K562 (cell line): ENCODE data around the gene OSM. TPM values are rescaled to one million over a fixed set of nuclear protein-coding genes. Genes with fewer than 3 reads are reported as not detected.

ENCODE experiments used
- ATAC-seq: fragments of 200-7000 bp; cut with Tn5 transposase; 3 replicates; pipeline ENCODE4 v1.9.1; 2020; ENCODE audit warnings: moderate library complexity
- BruUV-seq: library from RNA; stranded (reverse); fragments of 400-500 nt; replicated peaks from 2 replicates; lab custom pipeline; 2021; lab: Mats Ljungman, UMichigan
- CTCF ChIA-PET: fragments of 300-600 bp; formaldehyde crosslinking; extraction: SDS; loops from one replicate; lab custom pipeline; 2021; ENCODE audit warnings: low intra/inter-chr PET ratio; lab: Yijun Ruan, JAX
- POLR2A ChIA-PET: fragments of 300-600, 350-650 bp; sonication (Branson Sonifier 250); formaldehyde crosslinking; extraction: SDS; loops from one replicate; lab custom pipeline; 2021; ENCODE audit warnings: antibody characterized with exemption, inconsistent platforms; lab: Yijun Ruan, JAX
- DNase-seq, 4 experiments: peaks; one replicate each; pipeline versions ENCODE4 v3.0.0 to v3.0.0-alpha.2; 2011 to 2018; ENCODE audit warnings: low spot score in 3 of 4, mixed read lengths in 3 of 4; ENCODE audit errors: extremely low read depth in 1 of 4
- FAIRE-seq: peaks from 2 replicates; lab custom pipeline; 2011; peaks lifted over from hg19 to GRCh38; lab: Jason Lieb, UNC
- H2AFZ ChIP-seq: 2 replicates; pipeline ENCODE4 v1.6.0; 2011; ENCODE audit warnings: low read depth, low read length, control low read depth, inconsistent platforms
- H3K27ac ChIP-seq: fragments of 200-600 bp; 3 replicates; pipeline ENCODE4 v1.8.0; 2011; ENCODE audit warnings: low read depth, mild to moderate bottlenecking, control low read depth, inconsistent platforms, low read length, moderate library complexity, mixed read lengths; ENCODE audit errors: extremely low read depth
- H3K27me3 ChIP-seq, 2 experiments: fragments of 300-600 bp in 1 of 2; 2 replicates in 1 of 2; 3 replicates in 1 of 2; pipeline versions ENCODE4 v1.6.0 to v1.8.0; 2011; ENCODE audit warnings: inconsistent platforms in 2 of 2, low read length in 2 of 2, mild to moderate bottlenecking in 1 of 2, mixed read lengths in 1 of 2, moderate library complexity in 1 of 2; ENCODE audit not compliant: control insufficient read depth in 2 of 2, insufficient read depth in 2 of 2
- H3K36me3 ChIP-seq: fragments of 300-600 bp; 3 replicates; pipeline ENCODE4 v1.8.0; 2011; ENCODE audit warnings: mild to moderate bottlenecking, low read length, inconsistent platforms; ENCODE audit not compliant: control insufficient read depth, insufficient read depth
- H3K4me1 ChIP-seq, 2 experiments: fragments of 200-600 bp in 1 of 2; replicated peaks in 1 of 2; 2 replicates in 1 of 2; 3 replicates in 1 of 2; pipeline versions ENCODE4 v1.5.1 to v1.8.0; 2011; ENCODE audit warnings: inconsistent platforms in 2 of 2, low read length in 2 of 2, mild to moderate bottlenecking in 1 of 2, mixed read lengths in 1 of 2, moderate library complexity in 1 of 2; ENCODE audit not compliant: control insufficient read depth in 2 of 2, insufficient read depth in 2 of 2
- H3K4me2 ChIP-seq: 2 replicates; pipeline ENCODE4 v1.6.1; 2011; ENCODE audit warnings: low read length, control low read depth, inconsistent platforms, mixed read lengths; ENCODE audit not compliant: insufficient read depth
- H3K4me3 ChIP-seq: fragments of 200-600 bp; sonication (generic), shearing (Covaris generic); 2 replicates; pipeline ENCODE4 v1.5.1; 2016; ENCODE audit warnings: control low read depth, inconsistent platforms
- H3K79me2 ChIP-seq: fragments of 200-600 bp; 3 replicates; pipeline ENCODE4 v1.8.0; 2011; ENCODE audit warnings: low read length, inconsistent platforms; ENCODE audit not compliant: control insufficient read depth, insufficient read depth
- H3K9ac ChIP-seq, 2 experiments: 2 replicates each; pipeline versions ENCODE4 v1.6.0 to v1.6.1; 2011; ENCODE audit warnings: low read depth in 2 of 2, low read length in 2 of 2, control low read depth in 1 of 2, inconsistent platforms in 1 of 2, mild to moderate bottlenecking in 1 of 2, mixed read lengths in 1 of 2; ENCODE audit not compliant: insufficient read depth in 1 of 2
- H3K9me1 ChIP-seq: one replicate; pipeline ENCODE4 v1.6.0; 2011; ENCODE audit warnings: inconsistent platforms, mild to moderate bottlenecking, low read length, moderate library complexity; ENCODE audit not compliant: control insufficient read depth, insufficient read depth
- H3K9me3 ChIP-seq: replicated peaks from 2 replicates; pipeline ENCODE4 v1.5.1; 2011; ENCODE audit warnings: low read depth, low read length, inconsistent platforms; ENCODE audit not compliant: control insufficient read depth, insufficient read depth
- H4K20me1 ChIP-seq: replicated peaks from 2 replicates; pipeline ENCODE4 v1.6.1; 2011; ENCODE audit warnings: low read length, inconsistent platforms, mixed read lengths; ENCODE audit not compliant: control insufficient read depth, insufficient read depth
- ARID2 ChIP-seq: fragments of 450-650 bp; IDR thresholded peaks from 2 replicates; pipeline ENCODE4 v1.6.1; 2017; ENCODE audit warnings: antibody characterized with exemption, mild to moderate bottlenecking
- HNRNPK ChIP-seq: fragments of 200-400 bp; formaldehyde crosslinking; IDR thresholded peaks from one replicate; pipeline ENCODE4 v1.6.1; 2018; ENCODE audit warnings: mild to moderate bottlenecking, low read depth, low read length; ENCODE audit not compliant: poor library complexity, severe bottlenecking
- MTA2 ChIP-seq: fragments of 450-650 bp; IDR thresholded peaks from 2 replicates; pipeline ENCODE4 v1.6.1; 2016; ENCODE audit warnings: low read depth
- POLR2A ChIP-seq: fragments of 450-650 bp; conservative IDR thresholded peaks from 2 replicates; pipeline ENCODE4 v1.6.1; 2016
- TOE1 ChIP-seq, 2 experiments: fragments of 450-650 bp in 1 of 2; sonication (generic) in 1 of 2; formaldehyde crosslinking in 1 of 2; IDR thresholded peaks; 2 replicates each; pipeline versions ENCODE4 v1.7.1 to v1.8.0; 2016 to 2022; ENCODE audit warnings: borderline replicate concordance in 2 of 2, mild to moderate bottlenecking in 2 of 2, antibody characterized with exemption in 1 of 2, inconsistent platforms in 1 of 2, low read depth in 1 of 2, missing genetic modification reagents in 1 of 2, moderate library complexity in 1 of 2
- WGBS: fragments of 100-300 bp; shearing (Covaris generic); methylation state at CpG from one replicate; pipeline ENCODE4 v1.1.6; 2016; ENCODE audit warnings: low coverage, mixed read lengths; ENCODE audit not compliant: insufficient coverage; ENCODE audit errors: missing lambda C conversion rate; 5-methylcytosine and 5-hydroxymethylcytosine counted together
- in situ Hi-C: fragments of 300-500 bp; cut with MboI; formaldehyde crosslinking; loops from 4 replicates; pipeline ENCODE4 v1.15.0; 2018; ENCODE audit warnings: inconsistent platforms, mixed read lengths
- intact Hi-C: fragments of 100-400 bp; cut with micrococcal nuclease; formaldehyde crosslinking; loops from 2 replicates; pipeline ENCODE4 v1.14.2; 2022
- polyA plus RNA-seq, 8 experiments: library from polyadenylated mRNA; depleted of rRNA in 4 of 8; stranded (reverse) in 5 of 8; unstranded in 3 of 8; fragments of >200 nt; fragmentation: Nextera tagmentation in 2 of 8; fragmentation: Illumina TruSeq in 1 of 8; extraction: Ambion mirVana in 2 of 8; extraction: Trizol in 1 of 8; gene quantifications; 2 replicates each; pipeline versions ENCODE4 v1.2.1 to v1.2.3, GENCODE V29; 2011 to 2014; ENCODE audit warnings: inconsistent platforms in 1 of 8, missing spikeins in 1 of 8
- total RNA-seq, 7 experiments: library from RNA; depleted of rRNA in 6 of 7; stranded (reverse); fragments of >200 nt in 6 of 7; fragmentation: Illumina TruSeq in 2 of 7; extraction: Trizol in 2 of 7; gene quantifications; 2 replicates each; pipeline versions ENCODE4 v1.2.1 to v1.2.3, GENCODE V29; 2011 to 2021; ENCODE audit warnings: low replicate concordance in 1 of 7
- TF ChIP-seq, protein P1 (sequence below): fragments of 450-650 bp; IDR thresholded peaks from 2 replicates; pipeline ENCODE4 v1.6.1; 2018; ENCODE audit not compliant: partially characterized antibody

OSM gene
- total and polyA plus RNA-seq, 9 of the 15 experiments (the other 6 are each of a cell fraction or from before 2014, with no cell fraction given), result 0.22 TPM; not detected in 8

DNA sequence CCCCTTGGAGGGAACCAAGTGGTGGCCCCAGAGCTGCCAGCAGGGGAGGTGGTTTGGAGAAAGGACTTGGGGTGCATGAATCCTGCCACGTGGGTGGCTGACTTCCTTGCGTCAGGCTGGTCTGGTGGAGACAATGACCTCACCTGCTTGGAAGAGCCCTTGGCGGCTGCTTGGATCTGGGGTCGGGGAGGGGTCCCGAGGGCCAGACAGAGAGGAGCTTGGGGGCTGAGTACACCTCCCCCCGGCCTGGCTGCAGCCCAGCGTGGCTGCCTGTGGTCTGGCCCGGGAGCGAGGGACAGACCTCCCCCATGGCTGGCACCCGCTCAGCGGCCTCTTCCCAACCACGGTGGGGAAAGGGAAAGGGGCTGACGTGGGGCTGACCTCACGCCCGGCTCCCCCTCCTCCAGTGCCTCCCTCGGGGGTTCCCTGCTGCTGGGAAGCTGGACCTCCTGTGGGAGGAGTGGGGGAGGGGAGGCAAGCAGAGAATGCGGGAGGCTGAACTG lies 33.9 kb downstream of the OSM start:
- H3K4me1 ChIP-seq, result peaks cover 0 to 11% of the 10 kb centered on the region in 2 experiments; a peak in 2 of 5 replicates
- intact Hi-C loops, result no loop called here
- no peak for ATAC-seq
- H3K4me2 ChIP-seq, result no peak overlapping the region
- no peak overlapping the region for H3K9ac ChIP-seq
- no peak overlapping the region for H2AFZ ChIP-seq
- in situ Hi-C loops, result no loop called here
- H3K4me3 ChIP-seq, result no peak overlapping the region
- POLR2A ChIA-PET, result interaction anchor here (0.6 to 0.8 kb wide), 2 partner anchors 16 to 424 kb away, joined by 3 read pairs; no protein-coding TSS in a partner anchor
- DNase-seq, result no peak
- no TSS peak for BruUV-seq
- no peaks in the 10 kb centered on the region for H3K36me3 ChIP-seq
- no peaks in the 10 kb centered on the region for H3K79me2 ChIP-seq
- FAIRE-seq, result no peak
- TF ChIP-seq TOE1 (IDR thresholded peaks at IDR 0.05; ENCODE audit: borderline replicate concordance) (no peak), TOE1 (CRISPR knock-in tag; IDR thresholded peaks at IDR 0.05; ENCODE audit: borderline replicate concordance, low read depth) (no peak), HNRNPK (no peak)
- TF ChIP-seq, all 486 proteins: peak for 0
- Histone ChIP-seq H3K9me1 (no peaks in the 10 kb centered on the region), H3K9me3 (no peaks in the 10 kb centered on the region), H4K20me1 (no peaks in the 10 kb centered on the region), H3K27ac (no peak overlapping the region), H3K27me3 (peaks cover 0 to 31% of the 10 kb centered on the region in 2 experiments; a peak in 3 of 5 replicates)
- CTCF ChIA-PET, result no interaction called here
- 22% methylated on average over 1 of the region's 17 CpGs for WGBS

DNA sequence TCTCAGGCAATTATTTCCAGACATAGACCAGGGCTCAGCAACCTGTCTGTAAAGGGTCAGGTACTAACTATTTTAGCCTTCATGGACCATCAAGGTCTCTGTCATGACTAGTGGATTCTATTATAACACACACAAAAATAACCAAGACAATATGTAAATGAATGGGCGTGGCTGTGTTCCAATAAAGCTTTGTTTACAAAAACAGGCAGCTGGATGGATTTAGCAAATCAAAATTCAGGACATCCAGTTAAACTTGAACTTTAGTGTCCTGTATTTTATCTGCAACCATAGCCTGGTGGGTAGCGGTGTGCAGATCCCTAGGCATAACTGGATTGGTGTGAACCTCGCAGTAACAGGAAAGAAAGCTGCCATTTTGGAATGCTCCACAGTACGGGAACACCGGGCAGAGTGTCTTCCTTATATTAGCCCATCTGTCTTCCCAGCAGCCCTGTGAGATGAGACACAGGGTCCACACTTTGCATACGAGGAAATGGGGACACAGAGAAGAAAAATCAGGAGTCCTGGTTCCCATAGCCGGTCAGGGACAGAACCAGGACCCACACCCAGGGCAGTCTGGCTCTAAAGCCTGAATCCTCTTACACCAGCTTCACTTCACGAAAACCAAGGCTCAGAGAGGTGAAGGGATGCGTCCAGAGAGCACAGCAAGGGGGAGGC lies 35.7 kb downstream of the OSM start:
- H3K9ac ChIP-seq, result peak overlapping the region in 1 of 2 experiments; percentile 28; a peak in 1 of 4 replicates
- ATAC-seq, result peak; percentile 49; the same call in 1 of the 3 replicates
- H3K4me1 ChIP-seq, result peaks cover 0 to 11% of the 10 kb centered on the region in 2 experiments; a peak in 2 of 5 replicates
- H3K27me3 ChIP-seq, result peaks cover 0 to 39% of the 10 kb centered on the region in 2 experiments; a peak in 3 of 5 replicates
- no TSS peak for BruUV-seq
- H3K79me2 ChIP-seq, result no peaks in the 10 kb centered on the region
- H2AFZ ChIP-seq, result peak overlapping the region; percentile 64; the same call in 1 of the 2 replicates
- in situ Hi-C loops, result no loop called here
- H3K9me1 ChIP-seq, result no peaks in the 10 kb centered on the region
- no peak for FAIRE-seq
- ChIA-PET CTCF (no interaction called here), POLR2A (interaction anchor here (0.6 kb wide), 2 partner anchors 19 to 113 kb away, joined by 3 to 8 read pairs; no protein-coding TSS in a partner anchor)
- DNase-seq, result no peak
- intact Hi-C loops, result no loop called here
- no peaks in the 10 kb centered on the region for H3K9me3 ChIP-seq
- H3K4me2 ChIP-seq, result no peak overlapping the region
- no peaks in the 10 kb centered on the region for H4K20me1 ChIP-seq
- 12% methylated on average over 8 of the region's 9 CpGs for WGBS
- no peak overlapping the region for H3K4me3 ChIP-seq
- no peaks in the 10 kb centered on the region for H3K36me3 ChIP-seq
- no peak overlapping the region for H3K27ac ChIP-seq
- TF ChIP-seq, protein P1, sequence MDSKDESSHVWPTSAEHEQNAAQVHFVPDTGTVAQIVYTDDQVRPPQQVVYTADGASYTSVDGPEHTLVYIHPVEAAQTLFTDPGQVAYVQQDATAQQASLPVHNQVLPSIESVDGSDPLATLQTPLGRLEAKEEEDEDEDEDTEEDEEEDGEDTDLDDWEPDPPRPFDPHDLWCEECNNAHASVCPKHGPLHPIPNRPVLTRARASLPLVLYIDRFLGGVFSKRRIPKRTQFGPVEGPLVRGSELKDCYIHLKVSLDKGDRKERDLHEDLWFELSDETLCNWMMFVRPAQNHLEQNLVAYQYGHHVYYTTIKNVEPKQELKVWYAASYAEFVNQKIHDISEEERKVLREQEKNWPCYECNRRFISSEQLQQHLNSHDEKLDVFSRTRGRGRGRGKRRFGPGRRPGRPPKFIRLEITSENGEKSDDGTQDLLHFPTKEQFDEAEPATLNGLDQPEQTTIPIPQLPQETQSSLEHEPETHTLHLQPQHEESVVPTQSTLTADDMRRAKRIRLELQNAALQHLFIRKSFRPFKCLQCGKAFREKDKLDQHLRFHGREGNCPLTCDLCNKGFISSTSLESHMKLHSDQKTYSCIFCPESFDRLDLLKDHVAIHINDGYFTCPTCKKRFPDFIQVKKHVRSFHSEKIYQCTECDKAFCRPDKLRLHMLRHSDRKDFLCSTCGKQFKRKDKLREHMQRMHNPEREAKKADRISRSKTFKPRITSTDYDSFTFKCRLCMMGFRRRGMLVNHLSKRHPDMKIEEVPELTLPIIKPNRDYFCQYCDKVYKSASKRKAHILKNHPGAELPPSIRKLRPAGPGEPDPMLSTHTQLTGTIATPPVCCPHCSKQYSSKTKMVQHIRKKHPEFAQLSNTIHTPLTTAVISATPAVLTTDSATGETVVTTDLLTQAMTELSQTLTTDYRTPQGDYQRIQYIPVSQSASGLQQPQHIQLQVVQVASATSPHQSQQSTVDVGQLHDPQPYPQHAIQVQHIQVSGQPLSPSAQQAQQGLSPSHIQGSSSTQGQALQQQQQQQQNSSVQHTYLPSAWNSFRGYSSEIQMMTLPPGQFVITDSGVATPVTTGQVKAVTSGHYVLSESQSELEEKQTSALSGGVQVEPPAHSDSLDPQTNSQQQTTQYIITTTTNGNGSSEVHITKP, result peak; percentile 25
- TF ChIP-seq ARID2 (no peak), MTA2 (no peak), POLR2A (peak; percentile 52)
